Measurements from ENCODE around the gene HSPB2. TPM values are rescaled to one million over a fixed set of nuclear protein-coding genes. Genes with fewer than 3 reads are reported as not detected.

HSPB2 gene
- total RNA-seq, 1 donor, result 2.2 TPM

DNA sequence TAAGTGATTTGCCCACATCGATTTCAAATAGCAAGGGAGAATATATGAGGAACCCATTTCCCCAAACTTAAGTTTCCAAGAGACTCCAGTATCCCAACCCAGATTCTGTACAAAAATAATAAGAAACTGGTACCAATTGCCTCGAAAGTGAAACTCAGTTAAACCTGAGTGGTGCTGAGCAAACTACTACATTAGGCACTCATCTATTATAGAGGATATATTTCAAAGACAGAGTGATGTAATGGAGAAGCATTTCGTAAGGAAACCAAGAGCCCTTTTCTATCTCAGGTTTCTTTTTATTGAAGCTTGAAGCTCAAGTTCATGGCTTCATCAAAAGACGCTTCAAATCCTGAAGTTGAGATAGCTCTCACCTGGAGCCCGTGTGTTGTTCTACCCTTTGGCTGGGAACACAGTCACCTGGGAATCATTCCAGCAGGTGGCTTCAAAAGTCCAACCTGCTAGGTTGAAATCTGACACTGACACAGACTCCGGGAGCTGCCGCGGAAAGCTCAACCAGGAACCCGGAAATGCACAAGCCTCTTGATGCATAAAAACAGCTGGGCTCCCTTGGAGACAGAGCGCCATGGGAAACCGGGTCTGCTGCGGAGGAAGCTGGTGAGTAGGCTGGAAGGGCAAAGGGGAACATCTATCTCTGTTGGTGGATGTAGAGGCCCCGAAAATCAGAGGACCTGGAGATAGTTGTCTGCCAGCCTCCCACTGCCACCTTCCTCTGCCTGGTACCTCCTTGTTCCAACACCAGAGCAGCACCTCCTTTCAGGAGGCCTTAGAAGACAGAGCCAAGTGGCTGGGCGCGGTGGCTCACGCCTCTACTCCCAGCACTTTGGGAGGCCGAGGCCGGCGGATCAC is 6.1 kb downstream of the HSPB2 start, which contains the start of gene C11orf52:
TSS of gene C11orf52 (plus strand) at position 524 of the 867 bp plus-strand sequence. CDS start at position 584, 60 bp downstream.
- H3K27ac ChIP-seq (ENCODE audit: low read depth, low read length), result peak within 1 kb of the TSS; percentile 38
- peak within 1 kb of the TSS; percentile 53 for H3K4me3 ChIP-seq (ENCODE audit: insufficient read depth, low read length)
- TF ChIP-seq, protein P1, sequence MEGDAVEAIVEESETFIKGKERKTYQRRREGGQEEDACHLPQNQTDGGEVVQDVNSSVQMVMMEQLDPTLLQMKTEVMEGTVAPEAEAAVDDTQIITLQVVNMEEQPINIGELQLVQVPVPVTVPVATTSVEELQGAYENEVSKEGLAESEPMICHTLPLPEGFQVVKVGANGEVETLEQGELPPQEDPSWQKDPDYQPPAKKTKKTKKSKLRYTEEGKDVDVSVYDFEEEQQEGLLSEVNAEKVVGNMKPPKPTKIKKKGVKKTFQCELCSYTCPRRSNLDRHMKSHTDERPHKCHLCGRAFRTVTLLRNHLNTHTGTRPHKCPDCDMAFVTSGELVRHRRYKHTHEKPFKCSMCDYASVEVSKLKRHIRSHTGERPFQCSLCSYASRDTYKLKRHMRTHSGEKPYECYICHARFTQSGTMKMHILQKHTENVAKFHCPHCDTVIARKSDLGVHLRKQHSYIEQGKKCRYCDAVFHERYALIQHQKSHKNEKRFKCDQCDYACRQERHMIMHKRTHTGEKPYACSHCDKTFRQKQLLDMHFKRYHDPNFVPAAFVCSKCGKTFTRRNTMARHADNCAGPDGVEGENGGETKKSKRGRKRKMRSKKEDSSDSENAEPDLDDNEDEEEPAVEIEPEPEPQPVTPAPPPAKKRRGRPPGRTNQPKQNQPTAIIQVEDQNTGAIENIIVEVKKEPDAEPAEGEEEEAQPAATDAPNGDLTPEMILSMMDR (IDR thresholded peaks at IDR 0.05; ENCODE audit: extremely low read depth, low read depth, low read length), result no peak
- peak within 1 kb of the TSS; percentile 73 for H3K4me2 ChIP-seq (ENCODE audit: insufficient read depth, low read length)
- no peak for DNase-seq (ENCODE audit: insufficient read length, low spot score, missing footprints)
- H3K27me3 ChIP-seq (ENCODE audit: insufficient read depth, low read length), result no peaks in the 10 kb centered on the region
- peaks cover 35% of the 10 kb centered on the region for H3K4me1 ChIP-seq (ENCODE audit: insufficient read depth, low read length)
- no peaks in the 10 kb centered on the region for H3K36me3 ChIP-seq (ENCODE audit: insufficient read depth, low read length)
- peak within 1 kb of the TSS; percentile 84 for H2AFZ ChIP-seq (ENCODE audit: low read length)
- peaks cover 9% of the 10 kb centered on the region for H3K79me2 ChIP-seq (ENCODE audit: insufficient read depth, low read length)
- H3K9me3 ChIP-seq (ENCODE audit: low read depth, low read length), result no peaks in the 10 kb centered on the region
- no peaks in the 10 kb centered on the region for H4K20me1 ChIP-seq (ENCODE audit: insufficient read depth, low read length)

DNA sequence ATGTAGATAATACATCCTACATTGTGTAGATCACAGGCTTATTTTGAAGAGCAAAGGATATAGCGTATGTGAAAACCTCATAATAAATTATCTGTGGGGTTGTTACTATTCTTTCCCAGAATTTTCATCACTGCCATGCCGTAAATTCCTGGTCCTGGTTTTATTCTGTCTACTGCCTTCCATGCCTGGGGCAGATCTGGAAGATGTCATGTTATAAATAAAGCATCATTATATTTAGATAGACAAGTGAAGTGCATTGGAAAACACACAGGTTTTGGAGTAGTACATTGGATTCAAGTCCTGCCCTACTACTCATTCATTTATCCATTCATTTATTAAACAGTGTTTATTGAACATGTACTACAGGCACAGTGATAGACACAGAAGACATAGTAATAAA is 8.4 kb downstream of the HSPB2 start:
- no peaks in the 10 kb centered on the region for H3K79me2 ChIP-seq (ENCODE audit: insufficient read depth, low read length)
- H3K27ac ChIP-seq (ENCODE audit: low read depth, low read length), result no peak overlapping the region
- no peaks in the 10 kb centered on the region for H4K20me1 ChIP-seq (ENCODE audit: insufficient read depth, low read length)
- TF ChIP-seq, protein P1 (IDR thresholded peaks at IDR 0.05; ENCODE audit: extremely low read depth, low read depth, low read length), result no peak
- no peak overlapping the region for H3K4me3 ChIP-seq (ENCODE audit: insufficient read depth, low read length)
- H3K36me3 ChIP-seq (ENCODE audit: insufficient read depth, low read length), result no peaks in the 10 kb centered on the region
- no peak overlapping the region for H2AFZ ChIP-seq (ENCODE audit: low read length)
- no peaks in the 10 kb centered on the region for H3K27me3 ChIP-seq (ENCODE audit: insufficient read depth, low read length)
- DNase-seq (ENCODE audit: insufficient read length, low spot score, missing footprints), result no peak
- H3K9me3 ChIP-seq (ENCODE audit: low read depth, low read length), result no peaks in the 10 kb centered on the region
- no peak overlapping the region for H3K4me2 ChIP-seq (ENCODE audit: insufficient read depth, low read length)
- peaks cover 33% of the 10 kb centered on the region for H3K4me1 ChIP-seq (ENCODE audit: insufficient read depth, low read length)

DNA sequence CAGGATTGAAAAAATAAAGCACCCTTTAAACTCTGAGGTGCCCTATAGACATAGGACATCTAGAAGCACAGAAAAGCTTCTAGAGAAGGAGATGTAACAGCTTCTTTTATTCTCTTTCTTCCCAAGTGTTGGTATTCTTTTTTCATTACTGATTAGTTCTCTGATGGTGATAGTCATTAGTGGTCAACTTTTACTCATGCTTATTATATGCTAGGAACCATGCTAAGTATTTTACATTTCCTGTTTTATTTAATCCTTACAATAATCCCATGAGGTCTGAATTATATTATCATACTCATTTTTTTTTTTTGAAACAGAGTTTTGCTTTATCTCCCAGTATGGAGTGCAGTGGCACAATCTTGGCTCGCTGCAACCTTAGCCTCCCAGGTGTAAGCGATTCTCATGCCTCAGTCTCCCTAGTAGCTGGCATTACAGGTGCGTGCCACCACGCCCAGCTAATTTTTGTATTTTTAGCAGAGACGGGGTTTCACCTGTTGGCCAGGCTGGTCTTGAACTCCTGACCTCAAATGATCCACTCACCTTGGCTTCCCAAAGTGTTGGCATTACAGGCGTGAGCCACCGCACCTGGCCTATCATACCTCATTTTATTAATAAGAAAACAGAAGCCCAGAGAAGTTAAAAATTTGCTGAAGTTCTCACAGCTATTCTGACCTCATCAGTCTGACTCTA is 9.2 kb downstream of the HSPB2 start:
- Histone ChIP-seq H3K79me2 (ENCODE audit: insufficient read depth, low read length) (no peaks in the 10 kb centered on the region), H3K4me3 (ENCODE audit: insufficient read depth, low read length) (no peak overlapping the region), H3K27me3 (ENCODE audit: insufficient read depth, low read length) (no peaks in the 10 kb centered on the region), H3K4me1 (ENCODE audit: insufficient read depth, low read length) (peaks cover 41% of the 10 kb centered on the region), H3K27ac (ENCODE audit: low read depth, low read length) (peak overlapping the region; percentile 31), H4K20me1 (ENCODE audit: insufficient read depth, low read length) (no peaks in the 10 kb centered on the region), H3K9me3 (ENCODE audit: low read depth, low read length) (no peaks in the 10 kb centered on the region), H3K4me2 (ENCODE audit: insufficient read depth, low read length) (no peak overlapping the region), H3K36me3 (ENCODE audit: insufficient read depth, low read length) (no peaks in the 10 kb centered on the region), H2AFZ (ENCODE audit: low read length) (no peak overlapping the region)
- DNase-seq (ENCODE audit: insufficient read length, low spot score, missing footprints), result no peak
- TF ChIP-seq, protein P1 (IDR thresholded peaks at IDR 0.05; ENCODE audit: extremely low read depth, low read depth, low read length), result no peak

DNA sequence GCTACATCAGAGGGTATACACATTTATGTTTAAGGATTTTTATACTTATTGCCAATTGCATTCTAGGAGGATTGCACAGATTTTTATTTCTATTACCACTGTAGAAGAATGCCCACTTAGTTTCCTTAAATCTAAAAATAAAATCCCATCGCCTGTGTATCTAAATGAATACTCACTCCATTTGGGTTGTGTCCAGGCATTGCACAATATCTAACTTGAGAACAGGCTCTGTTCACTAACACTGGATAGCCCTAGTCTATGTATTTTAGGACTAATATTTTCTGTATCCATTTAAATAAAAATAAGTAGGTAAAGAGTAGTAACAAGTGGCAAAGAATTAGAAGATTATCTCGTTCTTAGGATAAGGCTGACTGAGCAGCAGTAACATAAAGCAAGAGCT is 10.3 kb downstream of the HSPB2 start:
- peak; percentile 87 for DNase-seq (ENCODE audit: insufficient read length, low spot score, missing footprints)
- peak overlapping the region; percentile 31 for H3K4me3 ChIP-seq (ENCODE audit: insufficient read depth, low read length)
- no peaks in the 10 kb centered on the region for H3K9me3 ChIP-seq (ENCODE audit: low read depth, low read length)
- H3K79me2 ChIP-seq (ENCODE audit: insufficient read depth, low read length), result no peaks in the 10 kb centered on the region
- peak overlapping the region; percentile 71 for H3K4me2 ChIP-seq (ENCODE audit: insufficient read depth, low read length)
- no peaks in the 10 kb centered on the region for H3K27me3 ChIP-seq (ENCODE audit: insufficient read depth, low read length)
- H2AFZ ChIP-seq (ENCODE audit: low read length), result peak overlapping the region; percentile 69
- TF ChIP-seq, protein P1 (IDR thresholded peaks at IDR 0.05; ENCODE audit: extremely low read depth, low read depth, low read length), result no peak
- no peaks in the 10 kb centered on the region for H3K36me3 ChIP-seq (ENCODE audit: insufficient read depth, low read length)
- peak overlapping the region; percentile 87 for H3K27ac ChIP-seq (ENCODE audit: low read depth, low read length)
- H4K20me1 ChIP-seq (ENCODE audit: insufficient read depth, low read length), result no peaks in the 10 kb centered on the region
- H3K4me1 ChIP-seq (ENCODE audit: insufficient read depth, low read length), result peaks cover 44% of the 10 kb centered on the region
